PC-9 (cell line): ENCODE data around the gene IP6K3. TPM values are rescaled to one million over a fixed set of nuclear protein-coding genes. Genes with fewer than 3 reads are reported as not detected.

Experiments
- BruUV-seq: library from RNA; stranded (reverse); fragments of 400-500 nt; replicated peaks from 2 replicates; lab custom pipeline; 2021; lab: Mats Ljungman, UMichigan
- CTCF ChIA-PET: fragments of 300-600 bp; sonication (Branson Sonifier 250); formaldehyde crosslinking; loops from one replicate; lab custom pipeline; 2022; ENCODE audit warnings: antibody characterized with exemption; lab: Charles Lee
- POLR2A ChIA-PET: fragments of 300-600 bp; sonication (Branson Sonifier 250); formaldehyde crosslinking; loops from one replicate; lab custom pipeline; 2022; ENCODE audit warnings: antibody characterized with exemption; ENCODE audit not compliant: unreplicated experiment; lab: Charles Lee
- DNase-seq, 2 experiments: peaks; one replicate each; pipeline versions ENCODE4 v3.0.0 to v3.0.0-alpha.2; 2015 to 2022; ENCODE audit warnings: mixed read lengths in 1 of 2
- H2AFZ ChIP-seq: fragments of 200-600 bp; sonication (generic); 2 replicates; pipeline ENCODE4 v1.8.1; 2017; ENCODE audit warnings: antibody characterized with exemption
- H3F3A ChIP-seq: fragments of 200-600 bp; sonication (generic); 2 replicates; pipeline ENCODE4 v1.8.1; 2017; ENCODE audit warnings: antibody characterized with exemption, mild to moderate bottlenecking, low read depth; ENCODE audit not compliant: insufficient read depth
- H3K27ac ChIP-seq: fragments of 200-600 bp; sonication (generic); 2 replicates; pipeline ENCODE4 v1.6.1; 2016; ENCODE audit warnings: mixed run types
- H3K27me3 ChIP-seq: fragments of 200-600 bp; sonication (generic); 2 replicates; pipeline ENCODE4 v1.6.1; 2016; ENCODE audit warnings: low read depth, mixed run types; ENCODE audit not compliant: insufficient read depth
- H3K36me3 ChIP-seq: fragments of 200-600 bp; sonication (generic); 2 replicates; pipeline ENCODE4 v1.6.1; 2016; ENCODE audit warnings: low read depth, mixed run types
- H3K4me1 ChIP-seq: fragments of 200-600 bp; sonication (generic); replicated peaks from 2 replicates; pipeline ENCODE4 v1.6.1; 2016; ENCODE audit warnings: mixed run types; ENCODE audit not compliant: insufficient read depth
- H3K4me2 ChIP-seq: fragments of 200-600 bp; sonication (generic); 2 replicates; pipeline ENCODE4 v1.6.1; 2017; ENCODE audit warnings: mixed run types
- H3K4me3 ChIP-seq: fragments of 200-600 bp; sonication (generic); 2 replicates; pipeline ENCODE4 v1.6.1; 2016; ENCODE audit warnings: mixed run types
- H3K79me2 ChIP-seq: fragments of 200-600 bp; sonication (generic); 2 replicates; pipeline ENCODE4 v1.6.1; 2017; ENCODE audit warnings: low read depth, mixed run types
- H3K9me2 ChIP-seq: fragments of 200-600 bp; sonication (generic); 2 replicates; pipeline ENCODE4 v1.8.1; 2017; ENCODE audit warnings: mild to moderate bottlenecking; ENCODE audit not compliant: insufficient read depth
- H3K9me3 ChIP-seq: fragments of 200-600 bp; sonication (generic); 2 replicates; pipeline ENCODE4 v1.8.1; 2016; ENCODE audit warnings: low read depth; ENCODE audit not compliant: insufficient read depth
- H4K20me1 ChIP-seq: fragments of 200-600 bp; sonication (generic); 2 replicates; pipeline ENCODE4 v1.8.1; 2017; ENCODE audit not compliant: insufficient read depth
- EZH2 ChIP-seq: fragments of 200-600 bp; sonication (generic); IDR thresholded peaks from 2 replicates; pipeline ENCODE4 v1.8.0; 2017; ENCODE audit warnings: antibody characterized with exemption, low read depth
- intact Hi-C: fragments of 100-400 bp; cut with micrococcal nuclease; formaldehyde crosslinking; loops from one replicate; pipeline ENCODE4 v1.10.0; 2022; ENCODE audit not compliant: unreplicated experiment
- total RNA-seq: library from RNA; stranded (reverse); gene quantifications from 2 replicates; pipeline ENCODE4 v1.2.3, GENCODE V29; 2021
- TF ChIP-seq, protein P1 (sequence below): fragments of 200-600 bp; sonication (generic); conservative IDR thresholded peaks from 2 replicates; pipeline ENCODE4 v1.6.1; 2017; ENCODE audit warnings: mixed run types, antibody characterized with exemption, mild to moderate bottlenecking, moderate library complexity

Gene IP6K3
- total RNA-seq, 1 experiment from 2014 or later, result not detected

DNA sequence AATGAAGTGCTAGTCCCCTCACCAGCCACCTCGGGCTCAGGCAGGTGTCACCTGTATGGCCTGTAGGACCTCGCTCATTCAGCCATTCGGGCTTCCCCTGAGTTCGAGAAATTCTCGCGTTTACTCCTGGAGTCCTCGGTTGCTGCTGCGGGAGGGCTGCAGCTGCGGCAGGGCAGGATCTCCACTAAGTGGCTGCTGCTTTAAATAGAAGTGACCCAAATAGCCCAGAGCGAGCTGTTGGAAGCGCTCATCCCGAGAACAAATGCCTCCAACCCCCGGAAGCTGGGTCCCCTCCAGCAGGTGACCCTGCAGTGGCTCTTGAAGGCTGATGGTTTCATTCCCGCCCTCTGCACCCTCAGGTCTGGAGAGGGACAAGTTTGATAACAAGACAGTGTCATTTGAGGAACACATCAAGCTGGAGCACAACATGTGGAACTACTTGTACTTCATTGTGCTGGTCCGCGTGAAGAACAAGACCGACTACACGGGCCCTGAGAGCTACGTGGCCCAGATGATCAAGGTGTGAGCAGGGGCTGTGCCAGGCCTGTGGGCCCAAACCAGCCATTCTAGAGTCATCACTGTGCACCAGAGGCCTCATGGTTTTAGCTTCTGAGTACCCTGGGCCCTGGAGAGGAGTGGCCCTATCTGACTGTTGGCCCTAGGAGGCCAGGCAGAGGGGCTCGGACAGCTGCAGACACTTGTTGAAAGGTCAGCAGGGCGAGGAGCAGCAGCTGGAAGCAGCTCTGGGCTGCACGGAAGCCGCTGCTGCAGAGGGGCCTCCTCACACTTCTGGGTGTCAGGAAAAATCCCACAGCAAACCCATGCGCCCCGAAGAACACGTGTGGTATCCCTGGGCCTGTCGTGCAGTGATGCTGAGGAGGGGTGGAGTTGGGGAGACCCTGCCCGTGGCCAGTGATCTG, 53.3 kb downstream of the IP6K3 start:
- no peaks in the 10 kb centered on the region for H3K9me3 ChIP-seq
- H3K27ac ChIP-seq, result peak overlapping the region; percentile 54
- no peak for DNase-seq
- peaks cover 31% of the 10 kb centered on the region for H3K36me3 ChIP-seq
- peaks cover 23% of the 10 kb centered on the region; the same call in 1 of the 2 replicates for H3K4me1 ChIP-seq
- H3K79me2 ChIP-seq, result no peaks in the 10 kb centered on the region
- H2AFZ ChIP-seq, result no peak overlapping the region
- H3K4me3 ChIP-seq, result no peak overlapping the region
- H3K27me3 ChIP-seq, result no peaks in the 10 kb centered on the region
- 0 out of 2 replicates have a peak overlapping the region, but pooled peaks have one; percentile 18 for H3K4me2 ChIP-seq
- CTCF ChIA-PET, result no interaction called here
- no peak for TF ChIP-seq EZH2
- TF ChIP-seq, protein P1, sequence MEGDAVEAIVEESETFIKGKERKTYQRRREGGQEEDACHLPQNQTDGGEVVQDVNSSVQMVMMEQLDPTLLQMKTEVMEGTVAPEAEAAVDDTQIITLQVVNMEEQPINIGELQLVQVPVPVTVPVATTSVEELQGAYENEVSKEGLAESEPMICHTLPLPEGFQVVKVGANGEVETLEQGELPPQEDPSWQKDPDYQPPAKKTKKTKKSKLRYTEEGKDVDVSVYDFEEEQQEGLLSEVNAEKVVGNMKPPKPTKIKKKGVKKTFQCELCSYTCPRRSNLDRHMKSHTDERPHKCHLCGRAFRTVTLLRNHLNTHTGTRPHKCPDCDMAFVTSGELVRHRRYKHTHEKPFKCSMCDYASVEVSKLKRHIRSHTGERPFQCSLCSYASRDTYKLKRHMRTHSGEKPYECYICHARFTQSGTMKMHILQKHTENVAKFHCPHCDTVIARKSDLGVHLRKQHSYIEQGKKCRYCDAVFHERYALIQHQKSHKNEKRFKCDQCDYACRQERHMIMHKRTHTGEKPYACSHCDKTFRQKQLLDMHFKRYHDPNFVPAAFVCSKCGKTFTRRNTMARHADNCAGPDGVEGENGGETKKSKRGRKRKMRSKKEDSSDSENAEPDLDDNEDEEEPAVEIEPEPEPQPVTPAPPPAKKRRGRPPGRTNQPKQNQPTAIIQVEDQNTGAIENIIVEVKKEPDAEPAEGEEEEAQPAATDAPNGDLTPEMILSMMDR, result no peak
- no TSS peak for BruUV-seq
- H4K20me1 ChIP-seq, result peaks cover 22% of the 10 kb centered on the region
- H3K9me2 ChIP-seq, result no peaks in the 10 kb centered on the region
- H3F3A ChIP-seq, result peaks cover 46% of the 10 kb centered on the region
- intact Hi-C loops, result no loop called here
- POLR2A ChIA-PET, result no interaction called here

DNA sequence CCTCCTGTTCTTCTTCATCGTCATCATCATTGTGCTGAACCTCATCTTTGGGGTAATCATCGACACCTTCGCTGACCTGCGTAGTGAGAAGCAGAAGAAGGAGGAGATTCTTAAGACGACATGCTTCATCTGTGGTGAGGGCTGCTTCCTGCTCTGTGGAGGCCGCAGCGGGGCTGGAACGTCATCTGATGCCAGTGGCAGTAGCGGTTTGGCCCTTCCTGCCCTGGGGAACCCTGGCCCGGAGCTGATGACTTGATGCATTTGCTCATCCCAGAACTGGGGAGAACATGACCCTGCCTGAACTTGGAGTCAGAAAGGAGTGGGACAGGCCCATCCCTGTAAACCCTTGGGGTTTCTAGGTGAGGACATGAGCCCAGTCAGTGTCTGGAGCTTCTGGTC, 53.9 kb downstream of the IP6K3 start:
- Histone ChIP-seq H3K4me3 (no peak overlapping the region), H3K9me2 (no peaks in the 10 kb centered on the region), H4K20me1 (peaks cover 22% of the 10 kb centered on the region), H3F3A (peaks cover 40% of the 10 kb centered on the region), H3K27ac (no peak overlapping the region), H3K36me3 (peaks cover 31% of the 10 kb centered on the region), H3K27me3 (no peaks in the 10 kb centered on the region), H2AFZ (no peak overlapping the region), H3K4me2 (no peak overlapping the region), H3K4me1 (peaks cover 23% of the 10 kb centered on the region; the same call in 1 of the 2 replicates), H3K9me3 (no peaks in the 10 kb centered on the region), H3K79me2 (no peaks in the 10 kb centered on the region)
- TF ChIP-seq, protein P1, result no peak
- TF ChIP-seq EZH2, result no peak
- no TSS peak for BruUV-seq
- CTCF ChIA-PET, result no interaction called here
- POLR2A ChIA-PET, result no interaction called here
- intact Hi-C loops, result no loop called here
- no peak for DNase-seq

DNA sequence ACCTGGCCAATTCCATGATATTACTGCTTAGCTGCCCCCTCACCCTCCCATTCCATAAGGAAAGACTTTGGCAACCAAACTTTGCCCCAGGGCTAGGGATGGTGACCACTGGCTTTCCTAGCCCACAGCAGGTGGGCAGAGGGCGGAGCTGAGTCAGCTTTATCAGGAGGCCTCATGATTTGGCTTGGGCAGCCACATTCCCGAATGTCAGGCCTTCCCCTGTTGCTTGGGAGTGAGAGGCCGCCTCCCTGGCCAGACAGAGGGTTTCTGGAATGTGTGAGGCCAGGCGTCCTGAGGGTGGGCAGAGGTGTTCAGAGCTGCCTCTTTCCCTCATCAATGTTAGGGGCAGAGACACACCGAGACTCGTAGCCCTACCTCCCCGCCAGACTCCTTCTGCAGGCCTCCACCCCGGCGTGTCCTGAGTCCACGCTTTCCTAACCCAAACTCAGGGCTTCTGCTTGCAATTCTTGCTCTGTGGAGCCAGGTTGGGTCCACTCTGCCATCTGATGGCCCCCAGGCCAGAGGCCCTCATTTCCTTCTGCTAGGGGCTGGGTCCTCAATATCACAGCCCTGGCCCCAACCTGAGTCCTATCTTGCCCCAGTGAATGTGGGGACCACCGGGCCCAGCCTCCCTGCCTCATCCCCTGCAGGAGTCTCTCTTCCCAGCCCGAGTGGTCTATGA, 54.5 kb downstream of the IP6K3 start:
- no TSS peak for BruUV-seq
- intact Hi-C loops, result no loop called here

More for the DNA sequence above, 54.5 kb downstream of the IP6K3 start:
- H3F3A ChIP-seq, result peaks cover 37% of the 10 kb centered on the region
- ChIA-PET CTCF (no interaction called here), POLR2A (no interaction called here)
- TF ChIP-seq, protein P1, result no peak
- TF ChIP-seq EZH2, result no peak
- peak in 1 of 2 experiments; percentile 34 for DNase-seq
- H3K27me3 ChIP-seq, result no peaks in the 10 kb centered on the region
- H2AFZ ChIP-seq, result no peak overlapping the region
- peaks cover 23% of the 10 kb centered on the region; the same call in 1 of the 2 replicates for H3K4me1 ChIP-seq
- no peak overlapping the region for H3K4me3 ChIP-seq
- H3K4me2 ChIP-seq, result no peak overlapping the region
- no peaks in the 10 kb centered on the region for H3K9me3 ChIP-seq
- H3K27ac ChIP-seq, result no peak overlapping the region
- H3K9me2 ChIP-seq, result no peaks in the 10 kb centered on the region
- peaks cover 31% of the 10 kb centered on the region for H3K36me3 ChIP-seq
- no peaks in the 10 kb centered on the region for H3K79me2 ChIP-seq
- H4K20me1 ChIP-seq, result peaks cover 20% of the 10 kb centered on the region
